ENCODE data around the gene DRAP1.

The DRAP1 gene

GRCh38 chr11:65919141-65919572 is at the start of gene DRAP1:
TSS of gene DRAP1 (plus strand) at chr11:65919426. CDS start at chr11:65919502, 76 bp downstream.
- DNase-seq: peak; percentile 96

GRCh38 chr11:65869643-65870306 is 49.5 kb upstream of the DRAP1 start:
- no peak for DNase-seq

GRCh38 chr11:65870307-65870658 is 48.9 kb upstream of the DRAP1 start:
- no peak for DNase-seq

GRCh38 chr11:65870706-65871681 is 48.2 kb upstream of the DRAP1 start:
- DNase-seq: no peak

GRCh38 chr11:65871811-65872548 is 47.2 kb upstream of the DRAP1 start:
- DNase-seq: no peak

- no peak for DNase-seq
Observed at GRCh38 chr11:65872586-65873317, 46.5 kb upstream of the DRAP1 start, which contains the start of gene EFEMP2. TSS of gene EFEMP2 (minus strand) at chr11:65872800. CDS start at chr11:65872354, 446 bp downstream.

GRCh38 chr11:65873318-65874156 is 45.7 kb upstream of the DRAP1 start:
- DNase-seq: peak; percentile 98

- no peak for DNase-seq
Observed at GRCh38 chr11:65879617-65880016, 39.6 kb upstream of the DRAP1 start, which contains the start of gene CTSW. TSS of gene CTSW (plus strand) at chr11:65879837. CDS start at chr11:65879855, 18 bp downstream.

- no peak for DNase-seq
Observed at GRCh38 chr11:65880027-65880426, 39.2 kb upstream of the DRAP1 start.

GRCh38 chr11:65880844-65881421 is 38.3 kb upstream of the DRAP1 start:
- DNase-seq: no peak

- DNase-seq: no peak
Observed at GRCh38 chr11:65882120-65883057, 36.8 kb upstream of the DRAP1 start.

GRCh38 chr11:65883058-65883761 is 36.0 kb upstream of the DRAP1 start:
- no peak for DNase-seq

- no peak for DNase-seq
Observed at GRCh38 chr11:65883786-65884715, 35.2 kb upstream of the DRAP1 start.

- peak; percentile 86 for DNase-seq
Observed at GRCh38 chr11:65884716-65885092, 34.5 kb upstream of the DRAP1 start.

- no peak for DNase-seq
Observed at GRCh38 chr11:65885231-65885630, 34.0 kb upstream of the DRAP1 start.

GRCh38 chr11:65885808-65886536 is 33.3 kb upstream of the DRAP1 start:
- no peak for DNase-seq

Measured in activated CD4-positive, CD25-positive, alpha-beta regulatory T cell treated with anti-CD3 and anti-CD28 coated beads, Interleukin-2, amount 50 U/mL, for 72 hours (primary cell).